Stimulated activated CD8-positive, alpha-beta memory T cell treated with anti-CD3 and anti-CD28 coated beads, Interleukin-12 subunit alpha, Interleukin-12 subunit beta, amount 100 ng/mL, for 24 hours (primary cell): ENCODE data around the gene PHF2.

Experiments used
- DNase-seq: peaks from one replicate; pipeline ENCODE4 v3.0.0-alpha.2; 2020; ENCODE audit errors: extremely low read depth

Gene PHF2

GRCh38 chr9:93587284-93587650 is 10.9 kb downstream of the PHF2 start:
- no peak for DNase-seq

GRCh38 chr9:93587651-93588347 is 11.4 kb downstream of the PHF2 start:
- no peak for DNase-seq

GRCh38 chr9:93588641-93589609 is 12.5 kb downstream of the PHF2 start:
- no peak for DNase-seq

- DNase-seq, result no peak
Measured at GRCh38 chr9:93589688-93590087, 13.3 kb downstream of the PHF2 start.

DNA sequence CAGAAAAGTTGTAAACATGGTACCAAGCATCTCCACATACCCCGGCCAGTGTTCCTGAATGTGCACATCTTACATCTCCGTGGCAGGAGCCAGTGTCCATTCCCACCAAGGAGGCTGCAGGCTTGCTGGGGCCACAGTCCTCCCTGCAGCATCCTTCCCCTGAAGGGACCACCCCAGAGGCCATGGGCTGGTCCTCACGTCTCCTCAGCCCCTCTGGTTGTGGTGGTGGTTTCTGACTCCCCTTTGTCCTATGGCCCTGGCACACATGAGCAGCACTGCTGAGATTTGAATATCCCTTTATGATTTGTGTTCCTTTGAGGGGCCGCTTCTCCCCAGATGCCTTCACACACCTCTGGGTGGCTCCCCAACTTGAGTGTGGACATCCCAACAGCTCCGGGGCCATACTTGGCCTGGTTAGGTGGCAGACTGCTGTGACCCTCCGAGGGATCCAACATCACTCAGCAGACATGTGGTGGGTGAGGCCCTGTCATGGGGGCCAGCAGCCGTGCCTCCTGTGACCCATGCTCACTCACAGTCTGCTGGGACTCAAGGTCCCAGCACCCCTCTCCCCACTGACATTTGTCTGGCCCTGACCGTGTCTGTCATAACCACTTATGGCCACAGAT is 14.3 kb downstream of the PHF2 start:
- DNase-seq, result no peak

- no peak for DNase-seq
Measured at GRCh38 chr9:93591301-93592007, 15.1 kb downstream of the PHF2 start.

- no peak for DNase-seq
Measured at GRCh38 chr9:93592008-93592642, 15.7 kb downstream of the PHF2 start.

DNA sequence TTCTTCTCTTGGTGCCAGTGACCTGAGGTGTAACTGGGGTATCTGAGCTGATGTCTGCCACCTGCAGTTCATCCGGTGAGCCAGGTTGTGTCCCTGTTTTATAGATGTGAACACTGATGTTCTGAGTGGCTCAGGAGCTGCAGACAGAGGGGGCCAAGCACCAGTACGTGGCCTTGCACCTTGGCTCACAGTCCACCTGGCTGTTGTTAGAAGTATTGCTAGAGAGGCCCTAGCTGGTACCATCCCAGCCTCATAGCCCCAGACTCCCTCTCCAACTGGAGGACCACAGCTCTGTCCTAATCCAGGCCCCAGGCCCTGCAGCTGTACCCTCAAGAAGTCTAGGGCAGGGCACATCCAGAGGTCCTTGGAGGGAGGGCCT is 16.2 kb downstream of the PHF2 start:
- DNase-seq, result no peak

- DNase-seq, result no peak
Measured at GRCh38 chr9:93593144-93593658, 16.8 kb downstream of the PHF2 start.

- DNase-seq, result no peak
Measured at GRCh38 chr9:93594041-93594756, 17.8 kb downstream of the PHF2 start.

DNA sequence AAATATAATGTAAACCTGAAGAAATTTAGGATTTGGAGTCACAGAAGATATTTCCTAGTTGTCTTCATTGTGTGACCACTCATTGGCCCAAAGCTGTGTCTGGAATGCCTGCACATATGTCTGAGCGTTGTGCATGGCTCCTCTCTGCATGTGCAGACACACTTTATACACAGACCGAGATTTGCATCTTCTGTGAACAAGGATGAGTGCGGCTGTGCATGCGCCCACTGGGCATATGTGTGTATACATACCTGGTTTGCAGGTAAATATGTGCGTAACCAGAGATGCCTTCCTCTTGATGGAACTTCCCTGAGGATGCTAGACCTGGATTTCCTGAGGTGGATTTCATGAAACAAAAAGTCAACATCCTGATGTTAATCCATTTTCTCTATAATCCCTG is 19.1 kb downstream of the PHF2 start:
- no peak for DNase-seq

DNA sequence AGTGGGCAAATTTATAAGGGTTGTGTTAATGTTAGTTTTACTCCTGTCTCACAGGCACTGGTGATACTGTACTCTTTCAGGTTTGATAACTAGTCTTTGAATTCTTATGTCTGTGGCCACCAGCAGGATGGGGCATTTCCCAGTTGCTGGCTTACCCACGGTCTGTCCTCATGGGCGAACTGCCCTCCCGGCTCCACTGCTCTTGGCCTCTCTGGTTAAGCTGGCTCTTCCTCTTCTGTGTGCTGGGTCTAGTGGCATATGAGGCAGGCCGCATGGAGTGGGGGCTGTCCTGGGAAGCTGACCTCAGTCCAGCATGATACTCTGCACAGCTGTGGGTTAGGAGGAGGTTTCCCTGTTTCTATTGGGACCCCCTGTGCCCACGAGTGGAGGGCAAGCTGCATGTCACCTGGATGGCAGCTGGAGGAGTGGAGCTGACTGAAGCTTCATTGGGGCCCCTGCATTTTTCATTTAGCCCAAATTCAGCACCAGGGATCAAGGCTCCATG is 19.5 kb downstream of the PHF2 start:
- no peak for DNase-seq

GRCh38 chr9:93596399-93596798 is 20.0 kb downstream of the PHF2 start:
- no peak for DNase-seq

- no peak for DNase-seq
Measured at GRCh38 chr9:93597142-93597706, 20.8 kb downstream of the PHF2 start.

DNA sequence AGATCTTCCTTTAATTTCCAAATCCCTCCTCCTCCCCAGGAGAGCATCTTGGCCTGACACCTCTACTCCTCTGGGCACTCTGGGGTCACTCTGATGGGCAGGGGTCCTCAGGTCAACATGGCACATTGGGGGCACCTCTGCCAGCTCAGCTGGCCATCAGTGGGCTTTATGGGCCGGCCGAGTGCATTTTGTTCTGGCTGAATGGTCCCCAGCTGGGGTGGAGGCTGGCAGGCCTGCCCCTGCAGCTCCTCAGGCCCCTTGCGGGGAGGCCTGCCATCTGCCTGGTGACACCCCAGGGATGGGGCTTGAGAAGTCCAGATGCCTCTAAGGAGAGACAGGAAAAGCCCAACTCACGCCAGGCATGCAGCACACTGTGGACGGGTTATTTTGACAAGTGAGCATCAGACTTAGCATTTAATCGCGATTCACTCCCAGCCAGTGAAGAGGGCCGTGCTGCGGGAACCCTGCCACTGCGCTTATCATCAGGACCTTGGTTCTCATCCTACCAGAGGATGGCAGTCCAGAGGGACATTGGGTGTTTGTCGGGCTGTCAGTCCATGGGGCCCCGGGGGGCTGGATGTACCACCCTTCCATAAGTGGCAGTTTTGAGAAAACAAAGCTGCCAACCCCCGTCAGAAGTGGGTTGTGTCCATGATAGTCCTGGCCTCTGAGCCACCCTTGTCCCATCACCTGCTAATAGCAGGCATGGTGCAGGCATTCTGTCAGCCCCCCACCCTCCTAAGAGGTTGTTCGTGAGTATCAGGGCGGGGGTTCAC is 21.7 kb downstream of the PHF2 start:
- DNase-seq, result no peak

GRCh38 chr9:93598647-93599241 is 22.4 kb downstream of the PHF2 start:
- DNase-seq, result no peak

GRCh38 chr9:93599571-93600403 is 23.4 kb downstream of the PHF2 start:
- no peak for DNase-seq

DNA sequence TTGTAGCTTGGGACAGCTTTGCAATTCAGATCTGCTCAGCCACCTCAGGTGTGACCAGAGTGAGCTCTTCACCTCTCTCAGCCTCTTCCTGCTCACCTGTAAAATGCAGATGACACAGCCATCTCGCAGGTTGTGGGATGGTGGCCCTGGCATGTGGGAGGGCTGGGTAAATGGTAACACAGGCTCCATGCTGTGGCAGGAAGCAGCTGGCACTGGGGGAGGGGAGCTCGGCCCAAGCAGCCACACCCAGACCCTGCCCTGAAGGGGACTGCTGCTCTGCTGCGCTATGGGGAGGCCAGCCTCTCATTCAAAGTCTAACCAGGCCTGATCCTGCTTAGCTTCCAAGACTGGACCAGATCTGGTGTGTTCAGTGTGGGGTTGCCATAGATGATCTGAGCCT is 24.1 kb downstream of the PHF2 start:
- no peak for DNase-seq
